ENCODE data around the gene SNRNP27.
"Not testable (repeated sequence)": the region's sequence is repeated elsewhere in the genome, so short reads cannot be mapped to it uniquely, and the experiment has no call there.

SNRNP27 gene

DNA sequence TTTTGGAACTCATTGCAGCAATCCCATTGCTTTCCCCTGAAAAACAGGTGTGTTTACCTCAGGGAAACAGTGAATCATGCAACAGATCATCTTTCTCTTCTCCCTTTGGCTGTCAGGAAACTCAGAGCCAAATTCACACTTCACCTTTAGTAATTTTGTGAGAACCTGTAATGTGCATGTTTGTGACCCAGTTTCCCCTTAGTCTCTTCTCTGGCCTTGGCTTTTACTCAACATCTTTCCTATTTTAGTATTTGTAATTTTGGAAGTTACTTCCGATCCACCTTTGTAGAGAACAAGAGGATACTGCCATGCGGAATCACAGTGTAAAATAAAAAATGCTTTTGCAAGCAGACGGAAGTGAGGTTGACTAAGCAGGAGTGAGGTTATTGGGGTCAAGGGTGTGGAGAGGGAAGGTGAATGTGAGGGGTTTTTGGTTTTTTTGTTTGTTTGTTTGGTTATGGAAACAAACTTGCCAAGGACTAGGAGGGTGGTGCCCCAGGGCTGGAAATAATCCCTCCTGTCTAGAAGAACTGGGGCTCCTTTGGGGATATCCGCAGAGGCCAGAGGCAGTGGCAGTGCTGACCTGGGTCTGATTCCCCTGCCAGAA lies 53.7 kb downstream of the SNRNP27 start:
- H3K4me3 ChIP-seq (ENCODE audit: low read depth, low read length): no peak overlapping the region
- no peak for DNase-seq (ENCODE audit: low read depth)
- TF ChIP-seq, protein P1, sequence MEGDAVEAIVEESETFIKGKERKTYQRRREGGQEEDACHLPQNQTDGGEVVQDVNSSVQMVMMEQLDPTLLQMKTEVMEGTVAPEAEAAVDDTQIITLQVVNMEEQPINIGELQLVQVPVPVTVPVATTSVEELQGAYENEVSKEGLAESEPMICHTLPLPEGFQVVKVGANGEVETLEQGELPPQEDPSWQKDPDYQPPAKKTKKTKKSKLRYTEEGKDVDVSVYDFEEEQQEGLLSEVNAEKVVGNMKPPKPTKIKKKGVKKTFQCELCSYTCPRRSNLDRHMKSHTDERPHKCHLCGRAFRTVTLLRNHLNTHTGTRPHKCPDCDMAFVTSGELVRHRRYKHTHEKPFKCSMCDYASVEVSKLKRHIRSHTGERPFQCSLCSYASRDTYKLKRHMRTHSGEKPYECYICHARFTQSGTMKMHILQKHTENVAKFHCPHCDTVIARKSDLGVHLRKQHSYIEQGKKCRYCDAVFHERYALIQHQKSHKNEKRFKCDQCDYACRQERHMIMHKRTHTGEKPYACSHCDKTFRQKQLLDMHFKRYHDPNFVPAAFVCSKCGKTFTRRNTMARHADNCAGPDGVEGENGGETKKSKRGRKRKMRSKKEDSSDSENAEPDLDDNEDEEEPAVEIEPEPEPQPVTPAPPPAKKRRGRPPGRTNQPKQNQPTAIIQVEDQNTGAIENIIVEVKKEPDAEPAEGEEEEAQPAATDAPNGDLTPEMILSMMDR (conservative IDR thresholded peaks at IDR 0.05; ENCODE audit: low read depth, low read length): no peak

DNA sequence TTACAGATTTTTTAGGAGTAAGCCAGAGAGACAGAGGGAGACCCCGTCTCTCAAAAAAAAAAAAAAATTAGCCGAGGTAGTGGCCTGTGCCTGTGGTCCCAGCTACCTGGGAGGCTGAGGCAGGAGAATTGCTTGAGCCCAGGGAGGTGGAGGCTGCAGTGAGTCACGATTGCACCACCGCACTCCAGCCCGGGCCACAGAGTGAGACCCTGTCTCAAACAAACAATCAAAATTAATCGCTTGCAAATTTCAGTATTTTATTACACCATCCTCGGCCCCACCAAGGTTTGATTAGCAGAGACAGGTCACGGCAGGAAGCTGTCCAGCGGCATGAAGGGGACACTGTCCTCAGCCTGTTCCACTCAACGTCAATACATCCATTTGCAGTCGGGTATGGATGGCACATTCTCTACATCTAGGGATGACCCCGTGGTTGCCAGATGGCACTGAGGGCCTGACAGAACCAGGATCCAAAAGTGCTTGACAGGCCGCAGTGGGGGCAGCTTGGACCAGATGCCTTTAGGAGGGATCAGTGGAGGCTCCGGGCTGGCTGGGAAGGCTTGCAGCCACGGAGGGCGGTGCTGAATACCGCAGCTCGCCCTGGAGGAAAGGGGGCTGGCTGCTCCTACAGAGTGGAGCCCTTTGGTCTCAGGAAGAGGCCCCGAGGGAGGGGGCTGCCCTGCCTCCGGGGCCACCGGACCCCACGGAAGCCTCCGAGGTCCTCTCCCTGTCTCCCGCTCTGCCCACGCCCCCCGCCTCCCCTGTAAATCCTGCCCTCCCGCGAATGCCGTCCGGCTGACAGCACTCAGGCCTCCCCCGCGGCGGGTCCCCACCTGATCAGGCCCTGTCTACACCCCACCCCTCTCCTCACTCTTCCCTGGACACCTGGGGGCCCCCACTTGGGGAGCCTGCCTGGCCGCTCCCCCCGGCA lies 54.5 kb downstream of the SNRNP27 start:
- H3K4me3 ChIP-seq (ENCODE audit: low read depth, low read length): peak overlapping the region; percentile 27
- DNase-seq (ENCODE audit: low read depth): no peak
- TF ChIP-seq, protein P1 (conservative IDR thresholded peaks at IDR 0.05; ENCODE audit: low read depth, low read length): no peak

DNA sequence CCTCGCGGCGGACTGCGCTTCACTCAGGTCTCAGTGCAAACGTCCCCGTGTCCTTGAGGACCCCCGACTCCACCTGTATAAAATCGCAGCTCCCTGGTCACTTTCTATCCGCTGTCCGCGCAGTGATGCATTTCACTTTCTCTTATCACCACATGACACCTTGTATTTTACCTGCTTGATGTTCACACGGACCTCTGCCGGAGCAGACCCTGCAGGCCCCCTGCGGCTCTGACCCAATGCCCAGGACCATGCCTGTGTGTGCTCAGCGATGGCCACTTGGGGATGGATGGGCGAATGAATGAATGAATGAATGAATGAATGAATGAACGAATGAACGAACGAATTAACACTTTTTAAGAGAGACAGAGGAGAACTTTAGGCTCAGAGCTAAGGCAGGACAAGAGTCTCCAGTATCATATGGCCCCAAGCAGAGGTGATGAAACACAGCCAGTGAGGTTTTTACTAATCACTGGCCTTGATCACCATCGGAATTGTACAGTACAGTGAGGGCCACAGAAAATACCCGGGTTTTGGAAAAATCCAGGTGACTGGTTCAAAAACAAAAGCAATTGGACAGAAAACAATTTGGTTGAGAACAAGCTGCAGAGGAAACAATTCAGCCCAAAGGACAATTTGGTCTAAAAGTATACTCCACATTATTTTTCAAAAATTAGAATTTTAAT lies 55.3 kb downstream of the SNRNP27 start:
- H3K4me3 ChIP-seq (ENCODE audit: low read depth, low read length): no peak overlapping the region
- no peak for DNase-seq (ENCODE audit: low read depth)

DNA sequence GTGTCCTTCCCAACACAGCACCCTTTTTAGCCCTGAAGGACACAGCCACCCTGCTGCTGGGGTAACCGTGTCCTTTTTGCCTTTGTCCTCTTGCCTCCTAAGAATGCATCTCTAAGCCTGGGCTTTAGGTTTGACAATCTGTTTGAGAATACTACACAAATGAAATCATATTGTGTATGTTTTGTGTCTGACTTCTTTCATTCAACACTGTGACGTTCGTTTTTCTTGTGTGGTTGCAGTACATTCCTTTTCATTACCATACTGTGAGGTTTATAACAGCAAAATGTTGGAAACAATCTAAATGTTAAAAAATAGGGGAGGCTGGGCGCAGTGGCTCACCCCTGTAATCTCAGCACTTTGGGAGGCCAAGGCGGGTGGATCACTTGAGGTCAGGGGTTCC lies 56.5 kb downstream of the SNRNP27 start:
- H3K4me3 ChIP-seq (ENCODE audit: low read depth, low read length): no peak overlapping the region
- peak; percentile 37 for DNase-seq (ENCODE audit: low read depth)
- TF ChIP-seq, protein P1 (conservative IDR thresholded peaks at IDR 0.05; ENCODE audit: low read depth, low read length): no peak

More for the DNA sequence above, 55.3 kb downstream of the SNRNP27 start:
- TF ChIP-seq, protein P1 (conservative IDR thresholded peaks at IDR 0.05; ENCODE audit: low read depth, low read length): no peak

DNA sequence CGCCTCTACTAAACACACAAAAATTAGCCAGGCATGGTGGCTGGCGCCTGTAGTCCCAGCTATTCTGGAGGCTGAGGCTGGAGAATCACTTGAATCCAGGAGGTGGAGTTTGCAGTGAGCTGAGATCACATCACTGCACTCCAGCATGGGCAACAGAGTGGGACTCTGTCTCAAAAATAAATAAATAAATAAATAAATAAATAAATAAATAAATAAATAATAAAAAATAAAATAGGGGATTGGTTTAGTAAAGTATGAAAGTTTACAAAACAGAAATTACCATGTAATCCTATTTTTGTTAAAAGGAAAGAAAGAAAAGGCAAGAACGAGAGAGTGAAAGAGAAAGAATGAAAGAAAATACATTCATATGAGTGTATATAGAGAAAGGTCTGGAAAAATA lies 56.9 kb downstream of the SNRNP27 start:
- not testable (repeated sequence) for DNase-seq (ENCODE audit: low read depth); H3K4me3 ChIP-seq (ENCODE audit: low read depth, low read length)

DNA sequence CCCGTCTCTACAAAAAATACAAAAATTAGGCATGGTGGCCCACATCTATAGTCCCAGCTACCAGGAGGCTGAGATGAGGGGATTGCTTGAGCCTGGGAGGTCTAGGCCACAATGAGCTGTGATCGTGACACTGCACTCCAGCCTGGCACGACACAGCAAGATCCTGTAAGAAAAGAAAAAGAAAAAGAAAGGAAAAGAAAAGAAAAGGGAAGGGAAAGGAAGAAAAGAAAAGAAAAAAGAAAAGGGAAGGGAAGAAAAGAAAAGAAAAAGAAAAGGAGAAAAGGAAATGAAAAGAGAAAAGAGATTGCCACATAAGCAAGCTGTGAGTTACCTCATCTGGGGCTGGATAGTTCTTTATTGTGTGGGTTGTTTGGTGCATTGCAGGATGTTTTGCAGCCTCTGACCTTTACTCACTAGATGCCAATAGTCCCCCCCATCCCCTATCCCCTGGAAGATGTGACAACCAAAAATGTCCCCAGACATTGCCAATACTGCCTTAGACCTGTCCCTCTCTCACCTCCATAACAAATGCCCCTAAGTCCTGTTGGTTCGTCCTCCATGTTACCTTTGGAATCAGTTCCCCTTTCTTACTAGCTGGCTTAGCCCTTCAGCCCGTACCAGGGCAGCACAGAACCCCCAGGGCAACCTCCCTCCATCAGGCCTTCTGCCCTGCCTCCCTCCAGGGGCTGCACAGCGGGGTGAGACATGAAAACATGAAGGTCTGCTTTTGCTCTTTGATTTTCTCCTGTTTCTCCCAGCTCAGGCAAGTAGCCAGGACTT lies 58.8 kb downstream of the SNRNP27 start:
- DNase-seq (ENCODE audit: low read depth): no peak
- TF ChIP-seq, protein P1 (conservative IDR thresholded peaks at IDR 0.05; ENCODE audit: low read depth, low read length): no peak
- no peak overlapping the region for H3K4me3 ChIP-seq (ENCODE audit: low read depth, low read length)
